Neutrophil (primary cell): Measurements from ENCODE around the gene SEM1.
A peak's percentile ranks its signal among the peaks of the same experiment; 100 is the strongest.
"Not testable (repeated sequence)": the region's sequence is repeated elsewhere in the genome, so short reads cannot be mapped to it uniquely, and the experiment has no call there.

Experiments
- H3K27ac ChIP-seq: fragments of 200-600 bp; sonication (generic); 2 replicates; pipeline ENCODE4 v1.5.1; 2016; ENCODE audit warnings: mild to moderate bottlenecking, moderate library complexity
- H3K27me3 ChIP-seq: fragments of 200-600 bp; sonication (generic); 2 replicates; pipeline ENCODE4 v1.6.0; 2016; ENCODE audit warnings: mild to moderate bottlenecking
- H3K36me3 ChIP-seq: fragments of 200-600 bp; sonication (generic); 2 replicates; pipeline ENCODE4 v1.5.1; 2017
- H3K4me1 ChIP-seq, 2 experiments: fragments of 200-600 bp in 1 of 2; sonication (generic) in 1 of 2; 1 replicate in 1 of 2; 2 replicates in 1 of 2; pipeline versions ENCODE4 v1.5.1 to v1.6.1; 2013 to 2016; ENCODE audit warnings: low read depth in 1 of 2, low read length in 1 of 2, mild to moderate bottlenecking in 1 of 2, moderate library complexity in 1 of 2; ENCODE audit not compliant: control insufficient read depth in 1 of 2, insufficient read depth in 1 of 2
- H3K4me3 ChIP-seq, 2 experiments: fragments of 200-600 bp in 1 of 2; sonication (generic) in 1 of 2; 1 replicate in 1 of 2; 2 replicates in 1 of 2; pipeline ENCODE4 v1.5.1; 2013 to 2016; ENCODE audit warnings: low read depth in 1 of 2, low read length in 1 of 2, mild to moderate bottlenecking in 1 of 2, moderate library complexity in 1 of 2
- H3K9me3 ChIP-seq: fragments of 200-600 bp; sonication (generic); 2 replicates; pipeline ENCODE4 v1.5.1; 2016
- TF ChIP-seq, protein P1 (sequence below): fragments of 200-600 bp; sonication (generic); IDR thresholded peaks from 2 replicates; pipeline ENCODE4 v1.5.1; 2016; ENCODE audit warnings: antibody characterized with exemption

Gene SEM1

GRCh38 chr7:96709381-96710228 lies at the start of gene SEM1:
SEM1 (minus strand) TSS chr7:96709846; CDS start chr7:96709763, 83 bp downstream.
- TF ChIP-seq, protein P1, sequence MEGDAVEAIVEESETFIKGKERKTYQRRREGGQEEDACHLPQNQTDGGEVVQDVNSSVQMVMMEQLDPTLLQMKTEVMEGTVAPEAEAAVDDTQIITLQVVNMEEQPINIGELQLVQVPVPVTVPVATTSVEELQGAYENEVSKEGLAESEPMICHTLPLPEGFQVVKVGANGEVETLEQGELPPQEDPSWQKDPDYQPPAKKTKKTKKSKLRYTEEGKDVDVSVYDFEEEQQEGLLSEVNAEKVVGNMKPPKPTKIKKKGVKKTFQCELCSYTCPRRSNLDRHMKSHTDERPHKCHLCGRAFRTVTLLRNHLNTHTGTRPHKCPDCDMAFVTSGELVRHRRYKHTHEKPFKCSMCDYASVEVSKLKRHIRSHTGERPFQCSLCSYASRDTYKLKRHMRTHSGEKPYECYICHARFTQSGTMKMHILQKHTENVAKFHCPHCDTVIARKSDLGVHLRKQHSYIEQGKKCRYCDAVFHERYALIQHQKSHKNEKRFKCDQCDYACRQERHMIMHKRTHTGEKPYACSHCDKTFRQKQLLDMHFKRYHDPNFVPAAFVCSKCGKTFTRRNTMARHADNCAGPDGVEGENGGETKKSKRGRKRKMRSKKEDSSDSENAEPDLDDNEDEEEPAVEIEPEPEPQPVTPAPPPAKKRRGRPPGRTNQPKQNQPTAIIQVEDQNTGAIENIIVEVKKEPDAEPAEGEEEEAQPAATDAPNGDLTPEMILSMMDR = no peak
- peak within 1 kb of the TSS; percentile 68 to 77 for H3K4me3 ChIP-seq

GRCh38 chr7:96757880-96758279 lies 48.2 kb upstream of the SEM1 start:
- H3K27ac ChIP-seq, H3K9me3 ChIP-seq, H3K4me1 ChIP-seq, H3K4me3 ChIP-seq, H3K36me3 ChIP-seq, H3K27me3 ChIP-seq: not testable (repeated sequence)

More at GRCh38 chr7:96709381-96710228, at the start of gene SEM1:
- Histone ChIP-seq H3K4me1 (peaks cover 10 to 12% of the 10 kb centered on the region in 2 experiments), H3K27me3 (peaks cover 19% of the 10 kb centered on the region), H3K9me3 (peaks cover 6% of the 10 kb centered on the region), H3K36me3 (no peaks in the 10 kb centered on the region), H3K27ac (peak within 1 kb of the TSS; percentile 38)

- no peaks in the 10 kb centered on the region for H3K36me3 ChIP-seq
- no peak overlapping the region for H3K27ac ChIP-seq
- TF ChIP-seq, protein P1 = no peak
- H3K4me3 ChIP-seq = no peak overlapping the region
- H3K27me3 ChIP-seq = no peaks in the 10 kb centered on the region
- H3K9me3 ChIP-seq = no peaks in the 10 kb centered on the region
- H3K4me1 ChIP-seq = no peaks in the 10 kb centered on the region
Measured at GRCh38 chr7:96747418-96747940, 37.8 kb upstream of the SEM1 start.

GRCh38 chr7:96740130-96740529 lies 30.5 kb upstream of the SEM1 start:
- TF ChIP-seq, protein P1 = no peak
- no peaks in the 10 kb centered on the region for H3K9me3 ChIP-seq
- no peaks in the 10 kb centered on the region for H3K36me3 ChIP-seq
- no peak overlapping the region for H3K27ac ChIP-seq
- no peaks in the 10 kb centered on the region for H3K4me1 ChIP-seq
- no peak overlapping the region for H3K4me3 ChIP-seq
- no peaks in the 10 kb centered on the region for H3K27me3 ChIP-seq

DNA sequence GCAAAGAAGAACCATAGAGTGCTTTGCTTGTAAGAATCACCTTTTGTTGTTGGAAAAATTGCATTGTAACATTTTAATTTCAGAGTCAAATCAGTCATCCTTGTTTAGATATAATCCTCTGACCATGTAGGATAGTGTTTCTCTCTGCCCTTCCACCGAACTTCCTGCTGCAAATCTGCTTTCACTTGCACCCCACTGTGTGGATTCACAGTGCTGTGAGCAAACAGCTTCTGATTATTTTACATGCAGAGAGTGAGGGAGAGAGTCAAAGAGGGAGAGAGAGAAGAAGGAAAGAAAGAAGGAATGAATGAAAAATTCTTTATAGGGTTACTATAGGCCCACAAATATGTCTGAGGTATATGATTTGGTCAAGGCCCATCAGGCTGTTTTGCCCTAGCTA lies 30.0 kb upstream of the SEM1 start:
- TF ChIP-seq, protein P1 = no peak
- Histone ChIP-seq H3K27me3 (no peaks in the 10 kb centered on the region), H3K4me3 (no peak overlapping the region), H3K9me3 (no peaks in the 10 kb centered on the region), H3K4me1 (no peaks in the 10 kb centered on the region), H3K27ac (no peak overlapping the region), H3K36me3 (no peaks in the 10 kb centered on the region)

- peaks cover 3% of the 10 kb centered on the region for H3K27me3 ChIP-seq
- TF ChIP-seq, protein P1 = no peak
Measured at GRCh38 chr7:96739167-96739566, 29.5 kb upstream of the SEM1 start.

More at GRCh38 chr7:96739167-96739566, 29.5 kb upstream of the SEM1 start:
- H3K4me3 ChIP-seq = no peak overlapping the region
- H3K4me1 ChIP-seq = no peaks in the 10 kb centered on the region
- H3K27ac ChIP-seq = no peak overlapping the region
- no peaks in the 10 kb centered on the region for H3K9me3 ChIP-seq
- no peaks in the 10 kb centered on the region for H3K36me3 ChIP-seq
